DOHH2 (cell line): ENCODE measurements around the gene HECW1.

Experiments
- H3F3A ChIP-seq: fragments of 200-600 bp; sonication (generic), shearing (Covaris generic); 2 replicates; pipeline ENCODE4 v1.6.0; 2016; ENCODE audit warnings: antibody characterized with exemption, mild to moderate bottlenecking; ENCODE audit not compliant: control insufficient read depth, insufficient read depth
- H3K27ac ChIP-seq: fragments of 200-600 bp; sonication (generic); 2 replicates; pipeline ENCODE4 v1.5.1; 2014; ENCODE audit warnings: low read depth, mild to moderate bottlenecking, low read length, moderate library complexity
- H3K27me3 ChIP-seq: fragments of 200-600 bp; sonication (generic); 2 replicates; pipeline ENCODE4 v1.6.1; 2014; ENCODE audit warnings: mild to moderate bottlenecking, low read length, mixed read lengths; ENCODE audit not compliant: control insufficient read depth
- H3K36me3 ChIP-seq: fragments of 200-600 bp; sonication (generic); 2 replicates; pipeline ENCODE4 v1.6.1; 2014; ENCODE audit warnings: mild to moderate bottlenecking, low read length, moderate library complexity, mixed read lengths; ENCODE audit not compliant: control insufficient read depth
- H3K4me1 ChIP-seq: fragments of 200-600 bp; sonication (generic); 2 replicates; pipeline ENCODE4 v1.6.1; 2014; ENCODE audit warnings: mild to moderate bottlenecking, low read length, mixed read lengths; ENCODE audit not compliant: control insufficient read depth
- H3K4me2 ChIP-seq: fragments of 200-600 bp; sonication (generic); 2 replicates; pipeline ENCODE4 v1.6.0; 2014; ENCODE audit warnings: mild to moderate bottlenecking, low read length, moderate library complexity
- H3K4me3 ChIP-seq: fragments of 200-600 bp; sonication (generic); 2 replicates; pipeline ENCODE4 v1.5.1; 2014; ENCODE audit warnings: mild to moderate bottlenecking, low read length, mixed read lengths
- H3K79me2 ChIP-seq: fragments of 200-600 bp; sonication (generic); 2 replicates; pipeline ENCODE4 v1.6.1; 2014; ENCODE audit warnings: mild to moderate bottlenecking, low read length, mixed read lengths; ENCODE audit not compliant: control insufficient read depth
- H3K9me2 ChIP-seq: fragments of 200-600 bp; sonication (generic); replicated peaks from 2 replicates; pipeline ENCODE4 v1.6.1; 2014; ENCODE audit warnings: mild to moderate bottlenecking, low read length, mixed read lengths; ENCODE audit not compliant: control insufficient read depth
- H3K9me3 ChIP-seq: fragments of 200-600 bp; sonication (generic); 2 replicates; pipeline ENCODE4 v1.6.1; 2014; ENCODE audit warnings: antibody characterized with exemption, low read length, mixed read lengths; ENCODE audit not compliant: control insufficient read depth, insufficient read depth
- H4K20me1 ChIP-seq: fragments of 200-600 bp; sonication (generic); 2 replicates; pipeline ENCODE4 v1.6.0; 2014; ENCODE audit warnings: low read depth, mild to moderate bottlenecking, antibody characterized with exemption, low read length, moderate library complexity; ENCODE audit not compliant: control insufficient read depth, insufficient read depth
- EZH2phosphoT487 ChIP-seq: fragments of 200-600 bp; sonication (generic); IDR thresholded peaks from 2 replicates; pipeline ENCODE4 v1.6.1; 2017; ENCODE audit warnings: borderline replicate concordance, mild to moderate bottlenecking, antibody characterized with exemption, low read length, moderate library complexity, mixed read lengths
- TF ChIP-seq, protein P1 (sequence below): fragments of 200-600 bp; sonication (generic); IDR thresholded peaks from one replicate; pipeline ENCODE4 v1.5.1; 2014; ENCODE audit warnings: antibody characterized with exemption, mild to moderate bottlenecking, low read depth, low read length; ENCODE audit not compliant: poor library complexity, severe bottlenecking

Gene HECW1

DNA sequence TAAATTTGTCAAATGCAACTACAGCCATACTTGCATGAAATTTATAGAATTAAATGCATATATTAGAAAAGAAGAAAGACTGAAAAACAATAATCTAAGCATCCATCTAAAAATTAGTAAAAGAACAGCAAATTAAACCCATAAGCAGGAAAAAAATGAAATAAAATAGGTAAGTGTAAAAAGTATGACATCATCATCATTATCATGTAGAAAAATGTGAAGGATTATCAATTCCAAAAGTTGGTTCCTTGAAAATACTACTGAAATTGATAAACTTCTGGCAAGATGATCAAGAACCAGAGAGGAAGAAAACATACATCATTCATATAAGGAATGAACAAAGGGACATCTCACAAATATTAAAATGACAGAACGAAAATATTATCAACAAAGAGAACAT lies 19.6 kb upstream of the HECW1 start:
- peaks cover 9% of the 10 kb centered on the region; the same call in 1 of the 2 replicates for H3K9me3 ChIP-seq
- H3K4me1 ChIP-seq: 0 out of 2 replicates have a peak, but pooled peaks cover 3% of the 10 kb centered on the region
- no peaks in the 10 kb centered on the region for H3K9me2 ChIP-seq
- H3K27me3 ChIP-seq: no peaks in the 10 kb centered on the region
- H3K4me3 ChIP-seq: no peak overlapping the region
- no peaks in the 10 kb centered on the region for H4K20me1 ChIP-seq
- H3F3A ChIP-seq: no peaks in the 10 kb centered on the region
- H3K79me2 ChIP-seq: no peaks in the 10 kb centered on the region
- H3K4me2 ChIP-seq: no peak overlapping the region
- H3K27ac ChIP-seq: no peak overlapping the region
- TF ChIP-seq EZH2phosphoT487: no peak
- TF ChIP-seq, protein P1, sequence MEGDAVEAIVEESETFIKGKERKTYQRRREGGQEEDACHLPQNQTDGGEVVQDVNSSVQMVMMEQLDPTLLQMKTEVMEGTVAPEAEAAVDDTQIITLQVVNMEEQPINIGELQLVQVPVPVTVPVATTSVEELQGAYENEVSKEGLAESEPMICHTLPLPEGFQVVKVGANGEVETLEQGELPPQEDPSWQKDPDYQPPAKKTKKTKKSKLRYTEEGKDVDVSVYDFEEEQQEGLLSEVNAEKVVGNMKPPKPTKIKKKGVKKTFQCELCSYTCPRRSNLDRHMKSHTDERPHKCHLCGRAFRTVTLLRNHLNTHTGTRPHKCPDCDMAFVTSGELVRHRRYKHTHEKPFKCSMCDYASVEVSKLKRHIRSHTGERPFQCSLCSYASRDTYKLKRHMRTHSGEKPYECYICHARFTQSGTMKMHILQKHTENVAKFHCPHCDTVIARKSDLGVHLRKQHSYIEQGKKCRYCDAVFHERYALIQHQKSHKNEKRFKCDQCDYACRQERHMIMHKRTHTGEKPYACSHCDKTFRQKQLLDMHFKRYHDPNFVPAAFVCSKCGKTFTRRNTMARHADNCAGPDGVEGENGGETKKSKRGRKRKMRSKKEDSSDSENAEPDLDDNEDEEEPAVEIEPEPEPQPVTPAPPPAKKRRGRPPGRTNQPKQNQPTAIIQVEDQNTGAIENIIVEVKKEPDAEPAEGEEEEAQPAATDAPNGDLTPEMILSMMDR: no peak
- H3K36me3 ChIP-seq: no peaks in the 10 kb centered on the region

DNA sequence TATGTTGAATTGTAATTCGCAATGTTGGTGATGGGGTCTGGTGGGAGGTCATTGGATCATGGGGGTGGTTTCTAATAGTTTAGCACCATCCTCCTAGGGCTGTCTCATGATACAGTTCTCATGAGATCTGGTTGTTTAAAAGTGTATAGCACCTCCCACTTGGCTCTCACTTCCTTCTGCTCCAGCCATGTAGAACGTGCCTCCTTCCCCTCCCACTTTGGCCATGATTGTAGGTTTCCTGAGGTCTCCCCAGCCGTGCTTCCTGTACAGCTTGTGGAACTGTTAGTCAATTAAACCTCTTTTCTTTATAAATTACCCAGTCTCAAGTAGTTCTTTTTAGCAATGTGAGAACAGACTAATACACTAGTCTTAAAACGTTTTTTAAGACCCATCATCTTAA lies 15.6 kb upstream of the HECW1 start:
- Histone ChIP-seq H3K4me2 (no peak overlapping the region), H3K27me3 (no peaks in the 10 kb centered on the region), H3K27ac (no peak overlapping the region), H3K4me1 (0 out of 2 replicates have a peak, but pooled peaks cover 3% of the 10 kb centered on the region), H3K4me3 (no peak overlapping the region), H4K20me1 (no peaks in the 10 kb centered on the region), H3K9me2 (no peaks in the 10 kb centered on the region), H3K36me3 (no peaks in the 10 kb centered on the region), H3K79me2 (no peaks in the 10 kb centered on the region), H3K9me3 (peaks cover 10% of the 10 kb centered on the region; the same call in 1 of the 2 replicates), H3F3A (no peaks in the 10 kb centered on the region)
- TF ChIP-seq, protein P1: no peak
- TF ChIP-seq EZH2phosphoT487: no peak

DNA sequence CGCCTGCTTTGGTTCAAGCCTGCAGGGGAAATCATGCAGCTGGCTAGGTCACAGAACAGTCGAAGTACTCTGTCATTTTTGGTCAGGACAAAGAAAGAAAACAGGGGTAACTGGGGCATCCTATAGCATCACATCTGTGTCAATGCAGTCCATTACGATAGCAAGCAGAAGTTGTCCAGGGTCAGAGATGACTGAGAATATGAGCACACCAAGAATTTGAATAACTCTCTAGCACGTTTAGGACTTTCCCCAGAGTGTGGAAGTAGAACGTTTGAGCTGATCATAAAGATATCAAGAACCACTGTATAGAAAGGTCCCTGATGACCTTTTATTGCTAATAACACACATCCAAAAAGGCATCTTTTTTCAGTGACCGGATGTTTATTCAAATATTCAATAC lies 12.7 kb upstream of the HECW1 start:
- TF ChIP-seq, protein P1: no peak
- no peak for TF ChIP-seq EZH2phosphoT487
- H3K4me2 ChIP-seq: no peak overlapping the region
- no peak overlapping the region for H3K4me3 ChIP-seq
- H3K36me3 ChIP-seq: no peaks in the 10 kb centered on the region
- H4K20me1 ChIP-seq: no peaks in the 10 kb centered on the region
- H3K27me3 ChIP-seq: no peaks in the 10 kb centered on the region
- 0 out of 2 replicates have a peak, but pooled peaks cover 3% of the 10 kb centered on the region for H3K4me1 ChIP-seq
- H3K27ac ChIP-seq: no peak overlapping the region
- H3K79me2 ChIP-seq: no peaks in the 10 kb centered on the region
- peaks cover 10% of the 10 kb centered on the region; the same call in 1 of the 2 replicates for H3K9me3 ChIP-seq
- no peaks in the 10 kb centered on the region for H3K9me2 ChIP-seq
- no peaks in the 10 kb centered on the region for H3F3A ChIP-seq
